ENCODE measurements around the gene WDPCP. TPM values are rescaled to one million over a fixed set of nuclear protein-coding genes. Genes with fewer than 3 reads are reported as not detected.
"Not testable (repeated sequence)": the region's sequence is repeated elsewhere in the genome, so short reads cannot be mapped to it uniquely, and the experiment has no call there.

The WDPCP gene
- polyA plus RNA-seq, 1 donor from 2014 or later, result 2.7 TPM

GRCh38 chr2:63192169-63192888 lies 395.9 kb downstream of the WDPCP start:
- H3K4me3 Mint-ChIP-seq, result no peak overlapping the region
- peaks cover 4 to 19% (median 12%) of the 10 kb centered on the region in 3 donors for H3K9me3 Mint-ChIP-seq
- no peak overlapping the region for H3K27ac Mint-ChIP-seq
- no peaks in the 10 kb centered on the region for H3K4me1 Mint-ChIP-seq
- no peaks in the 10 kb centered on the region for H3K27me3 Mint-ChIP-seq
- H3K36me3 Mint-ChIP-seq, result peaks cover 9% of the 10 kb centered on the region

GRCh38 chr2:63189026-63189425 lies 399.3 kb downstream of the WDPCP start:
- peaks cover 7 to 21% (median 19%) of the 10 kb centered on the region in 3 donors for H3K9me3 Mint-ChIP-seq
- H3K27ac Mint-ChIP-seq, result no peak overlapping the region
- no peaks in the 10 kb centered on the region for H3K27me3 Mint-ChIP-seq
- H3K4me1 Mint-ChIP-seq, result no peaks in the 10 kb centered on the region
- H3K36me3 Mint-ChIP-seq, result peaks cover 12% of the 10 kb centered on the region
- no peak overlapping the region for H3K4me3 Mint-ChIP-seq

DNA sequence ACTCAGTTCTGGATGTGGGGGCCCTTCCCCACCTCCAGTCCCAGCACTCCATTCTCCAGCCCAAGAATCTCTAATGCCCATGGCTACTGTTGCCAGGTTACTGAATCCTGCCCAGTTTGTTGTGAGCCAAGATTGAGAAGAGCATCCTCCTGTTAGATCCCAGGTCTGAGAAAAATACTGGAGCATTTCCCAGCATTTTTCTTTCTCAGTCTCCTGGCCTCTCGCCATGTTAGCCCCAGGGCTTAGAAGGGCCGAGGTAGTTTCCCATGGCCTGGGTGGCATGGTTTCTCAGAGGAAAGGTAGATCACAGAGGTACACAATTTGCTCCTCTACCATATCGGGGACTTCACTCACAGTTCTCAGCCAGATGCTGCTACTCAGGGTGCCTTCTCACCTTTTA lies 401.9 kb downstream of the WDPCP start:
- H3K9me3 Mint-ChIP-seq, result peaks cover 7 to 30% (median 24%) of the 10 kb centered on the region in 3 donors
- no peaks in the 10 kb centered on the region for H3K4me1 Mint-ChIP-seq
- H3K27ac Mint-ChIP-seq, result no peak overlapping the region
- H3K4me3 Mint-ChIP-seq, result no peak overlapping the region
- no peaks in the 10 kb centered on the region for H3K27me3 Mint-ChIP-seq
- peaks cover 13% of the 10 kb centered on the region for H3K36me3 Mint-ChIP-seq

DNA sequence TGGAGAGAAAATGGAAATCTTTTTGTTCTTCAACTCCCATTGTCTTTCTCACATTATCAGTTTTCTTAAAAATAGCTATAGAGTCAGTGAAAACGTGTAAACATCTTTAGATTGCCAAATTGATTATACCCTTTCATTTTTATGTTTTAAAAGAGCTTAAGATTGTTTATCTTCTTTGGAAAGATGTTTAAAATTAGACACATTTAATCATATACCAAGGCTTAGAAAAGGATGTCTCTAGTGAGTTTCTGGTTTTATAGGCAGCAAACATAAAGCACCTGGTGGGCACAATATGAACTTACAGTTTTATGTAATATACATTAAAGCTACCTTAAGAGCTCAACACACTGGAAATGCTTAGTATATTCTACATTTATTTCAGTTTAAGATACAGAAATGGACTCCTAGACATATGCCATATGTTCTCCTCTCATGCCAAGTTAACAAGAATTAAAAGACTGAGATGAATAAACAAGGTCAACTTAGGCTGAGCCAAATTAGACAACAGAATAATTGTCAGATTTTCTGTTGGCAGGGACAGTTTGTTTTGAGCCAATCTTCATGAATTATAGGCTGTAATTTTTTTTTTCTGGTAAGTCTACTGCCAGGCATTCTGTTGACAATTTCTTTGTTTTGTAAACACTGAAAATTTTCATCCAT lies 425.0 kb downstream of the WDPCP start:
- Mint-ChIP-seq H3K4me3 (no peak overlapping the region), H3K4me1 (no peaks in the 10 kb centered on the region)

GRCh38 chr2:63159262-63159661 lies 429.0 kb downstream of the WDPCP start:
- H3K36me3 Mint-ChIP-seq, result peaks cover 4% of the 10 kb centered on the region
- H3K4me1 Mint-ChIP-seq, result no peaks in the 10 kb centered on the region
- H3K9me3 Mint-ChIP-seq, result no peaks in the 10 kb centered on the region
- no peaks in the 10 kb centered on the region for H3K27me3 Mint-ChIP-seq
- no peak overlapping the region for H3K27ac Mint-ChIP-seq
- no peak overlapping the region for H3K4me3 Mint-ChIP-seq

More for the DNA sequence above, 425.0 kb downstream of the WDPCP start:
- H3K27me3 Mint-ChIP-seq, result no peaks in the 10 kb centered on the region
- H3K9me3 Mint-ChIP-seq, result peaks cover 1 to 11% (median 7%) of the 10 kb centered on the region in 3 donors
- peaks cover 1% of the 10 kb centered on the region for H3K36me3 Mint-ChIP-seq
- no peak overlapping the region for H3K27ac Mint-ChIP-seq

DNA sequence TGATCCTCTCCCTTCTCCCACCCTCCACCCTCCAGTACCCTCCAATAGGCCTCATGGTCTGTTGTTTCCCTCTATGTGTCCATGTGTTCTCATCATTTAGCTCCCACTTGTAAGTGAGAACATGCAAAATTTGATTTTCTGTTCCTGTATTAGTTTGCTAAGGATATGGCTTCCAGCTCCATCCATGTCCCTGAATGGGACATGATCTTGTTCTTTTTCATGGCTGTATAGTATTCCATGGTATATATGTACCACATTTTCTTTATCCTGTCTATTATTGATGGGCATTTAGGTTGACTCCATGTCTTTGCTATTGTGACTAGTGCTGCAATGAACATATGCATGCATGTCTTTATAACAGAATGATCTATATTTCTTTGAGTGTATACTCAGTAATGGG lies 451.6 kb downstream of the WDPCP start:
- H3K27ac Mint-ChIP-seq, H3K27me3 Mint-ChIP-seq, H3K4me3 Mint-ChIP-seq, H3K4me1 Mint-ChIP-seq, H3K36me3 Mint-ChIP-seq: not testable (repeated sequence)
- H3K9me3 Mint-ChIP-seq, result peaks cover 8 to 51% (median 46%) of the 10 kb centered on the region in 3 donors

DNA sequence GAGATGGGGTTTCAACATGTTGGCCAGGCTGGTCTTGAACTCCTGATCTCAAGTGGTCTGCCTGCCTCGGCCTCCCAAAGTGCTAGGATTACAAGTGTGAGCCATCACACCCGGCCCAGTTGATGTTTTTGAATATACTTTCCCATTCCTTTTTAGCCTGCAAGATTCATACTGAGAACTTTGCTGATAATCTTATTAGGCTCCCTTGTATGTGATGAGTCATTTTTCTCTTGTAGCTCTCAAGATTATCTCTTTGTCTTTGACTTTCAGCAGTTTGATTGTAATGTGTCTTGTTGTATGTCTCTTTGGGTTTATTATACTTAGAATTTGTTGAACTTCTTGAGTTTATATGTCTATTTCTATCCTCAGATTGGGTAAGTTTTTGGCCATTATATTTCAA lies 456.3 kb downstream of the WDPCP start:
- Mint-ChIP-seq H3K27ac (no peak overlapping the region), H3K9me3 (peaks cover 6 to 43% (median 34%) of the 10 kb centered on the region in 3 donors), H3K4me3 (peak overlapping the region in 1 of 4 donors; percentile 46), H3K27me3 (no peaks in the 10 kb centered on the region), H3K4me1 (peaks cover 0 to 4% (median 0%) of the 10 kb centered on the region in 3 donors), H3K36me3 (peaks cover 11% of the 10 kb centered on the region)

GRCh38 chr2:63131196-63131595 lies 457.1 kb downstream of the WDPCP start:
- Mint-ChIP-seq H3K4me1 (peaks cover 0 to 4% (median 0%) of the 10 kb centered on the region in 3 donors), H3K27ac (no peak overlapping the region), H3K4me3 (no peak overlapping the region), H3K9me3 (peaks cover 3 to 38% (median 26%) of the 10 kb centered on the region in 3 donors), H3K36me3 (peaks cover 13% of the 10 kb centered on the region), H3K27me3 (no peaks in the 10 kb centered on the region)

GRCh38 chr2:63127594-63127993 lies 460.7 kb downstream of the WDPCP start:
- H3K27me3 Mint-ChIP-seq, result no peaks in the 10 kb centered on the region
- H3K27ac Mint-ChIP-seq, result no peak overlapping the region
- peaks cover 7 to 11% (median 10%) of the 10 kb centered on the region in 3 donors for H3K4me1 Mint-ChIP-seq
- H3K36me3 Mint-ChIP-seq, result peaks cover 13% of the 10 kb centered on the region
- H3K4me3 Mint-ChIP-seq, result no peak overlapping the region
- H3K9me3 Mint-ChIP-seq, result peaks cover 3 to 22% (median 18%) of the 10 kb centered on the region in 3 donors

DNA sequence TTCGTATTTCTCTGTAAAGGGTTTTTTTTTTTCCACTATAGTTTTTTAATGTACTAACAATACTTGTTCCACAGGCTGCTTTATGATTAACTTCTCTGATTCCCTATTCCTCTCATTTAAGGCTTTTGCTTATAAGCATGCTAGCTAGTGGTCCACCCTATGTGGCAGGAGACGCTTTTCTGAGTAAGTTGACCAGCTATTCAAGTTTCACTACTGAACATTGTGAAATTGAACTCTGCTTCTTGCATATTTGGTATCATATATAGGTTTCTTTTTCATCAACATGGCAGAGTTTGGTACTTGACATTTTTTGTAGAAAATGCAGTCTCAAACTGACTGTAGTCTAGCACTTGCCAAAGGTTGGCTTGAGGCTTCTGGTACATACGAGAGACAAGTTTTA lies 463.4 kb downstream of the WDPCP start:
- Mint-ChIP-seq H3K27ac (no peak overlapping the region), H3K27me3 (no peaks in the 10 kb centered on the region), H3K36me3 (peaks cover 8% of the 10 kb centered on the region), H3K4me3 (no peak overlapping the region), H3K4me1 (peaks cover 7 to 10% (median 7%) of the 10 kb centered on the region in 3 donors), H3K9me3 (peaks cover under 1 to 6% (median 3%) of the 10 kb centered on the region in 3 donors)

DNA sequence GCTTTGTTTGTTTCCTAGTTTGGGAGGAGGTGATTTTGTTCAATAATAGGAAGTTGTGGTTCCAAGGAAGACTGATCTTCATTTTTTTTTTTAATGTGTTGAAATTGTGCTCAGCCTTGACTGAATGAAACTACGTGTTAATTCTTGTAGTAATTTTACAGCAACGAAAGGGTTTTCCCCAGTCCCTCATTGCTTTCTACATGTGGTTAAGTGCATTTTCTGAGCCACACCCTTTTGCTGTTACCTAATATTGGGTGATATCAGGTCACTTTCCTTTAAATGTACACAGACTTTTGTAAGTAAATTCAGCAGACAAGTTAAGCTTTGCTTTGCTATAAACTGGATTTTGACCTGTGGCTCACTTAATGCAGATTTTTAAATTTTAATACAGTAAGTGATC lies 464.1 kb downstream of the WDPCP start:
- H3K9me3 Mint-ChIP-seq, result peaks cover 0 to 2% (median under 1%) of the 10 kb centered on the region in 3 donors
- H3K36me3 Mint-ChIP-seq, result peaks cover 6% of the 10 kb centered on the region
- H3K4me3 Mint-ChIP-seq, result no peak overlapping the region
- peaks cover 7 to 10% (median 7%) of the 10 kb centered on the region in 3 donors for H3K4me1 Mint-ChIP-seq
- no peak overlapping the region for H3K27ac Mint-ChIP-seq
- no peaks in the 10 kb centered on the region for H3K27me3 Mint-ChIP-seq

GRCh38 chr2:63122921-63123320 lies 465.4 kb downstream of the WDPCP start:
- H3K4me3 Mint-ChIP-seq, result no peak overlapping the region
- H3K27ac Mint-ChIP-seq, result no peak overlapping the region

DNA sequence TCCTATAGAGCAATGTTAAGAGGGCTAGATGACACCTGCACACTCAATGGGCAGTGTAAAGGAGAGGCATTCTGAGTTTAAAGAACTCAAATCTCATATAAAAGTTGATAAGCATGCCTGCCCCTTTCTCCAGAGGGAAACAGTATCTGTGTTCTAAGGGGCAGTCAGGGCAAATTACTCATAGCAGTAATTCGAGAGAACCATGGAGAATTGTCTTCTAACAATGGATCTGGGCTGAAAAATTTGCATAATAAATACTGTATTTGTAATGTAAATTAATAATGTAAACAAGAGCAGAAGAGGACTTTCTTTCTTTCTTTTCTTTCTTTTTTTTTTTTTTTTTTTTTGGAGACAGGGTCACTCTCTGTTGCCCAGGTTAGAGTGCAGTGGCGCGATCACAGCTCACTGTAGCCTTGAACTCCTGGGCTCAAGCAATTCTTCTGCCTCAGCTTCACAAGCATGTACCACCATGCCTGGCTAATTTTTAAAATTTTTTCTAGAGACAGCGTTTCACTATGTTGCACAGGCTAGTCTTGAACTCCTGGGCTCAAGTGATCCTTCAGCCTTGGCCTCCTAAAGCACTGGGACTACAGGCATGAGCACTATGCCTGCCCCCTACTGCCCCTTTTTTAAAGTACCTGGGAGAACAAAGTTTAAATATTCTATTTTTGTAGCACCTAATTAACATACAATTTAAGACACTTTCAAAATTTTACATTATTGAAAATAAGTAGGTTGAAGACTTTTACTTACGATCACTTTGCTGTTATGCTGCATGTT lies 467.0 kb downstream of the WDPCP start:
- Mint-ChIP-seq H3K27me3 (no peaks in the 10 kb centered on the region), H3K4me3 (no peak overlapping the region), H3K36me3 (peaks cover 8% of the 10 kb centered on the region), H3K4me1 (peaks cover 7 to 10% (median 7%) of the 10 kb centered on the region in 3 donors), H3K9me3 (peaks cover 2 to 11% (median 4%) of the 10 kb centered on the region in 3 donors), H3K27ac (no peak overlapping the region)

More at GRCh38 chr2:63122921-63123320, 465.4 kb downstream of the WDPCP start:
- Mint-ChIP-seq H3K36me3 (peaks cover 10% of the 10 kb centered on the region), H3K9me3 (peaks cover 0 to 3% (median 0%) of the 10 kb centered on the region in 3 donors), H3K4me1 (peaks cover 7 to 10% (median 7%) of the 10 kb centered on the region in 3 donors), H3K27me3 (no peaks in the 10 kb centered on the region)

GRCh38 chr2:63118821-63119220 lies 469.5 kb downstream of the WDPCP start:
- Mint-ChIP-seq H3K4me3 (peak overlapping the region in 1 of 4 donors; percentile 32), H3K27ac (no peak overlapping the region), H3K9me3 (peaks cover 4 to 20% (median 10%) of the 10 kb centered on the region in 3 donors), H3K27me3 (no peaks in the 10 kb centered on the region), H3K36me3 (peaks cover 8% of the 10 kb centered on the region), H3K4me1 (no peaks in the 10 kb centered on the region)

- no peaks in the 10 kb centered on the region for H3K27me3 Mint-ChIP-seq
- no peak overlapping the region for H3K27ac Mint-ChIP-seq
- H3K4me3 Mint-ChIP-seq, result no peak overlapping the region
- H3K36me3 Mint-ChIP-seq, result no peaks in the 10 kb centered on the region
- no peaks in the 10 kb centered on the region for H3K4me1 Mint-ChIP-seq
- H3K9me3 Mint-ChIP-seq, result peaks cover 6 to 30% (median 22%) of the 10 kb centered on the region in 3 donors
Measured at GRCh38 chr2:63104482-63104881, 483.8 kb downstream of the WDPCP start.

Measured in IgD-negative memory B cell (primary cell).